Measurements from ENCODE around the gene AIF1L.

DNA sequence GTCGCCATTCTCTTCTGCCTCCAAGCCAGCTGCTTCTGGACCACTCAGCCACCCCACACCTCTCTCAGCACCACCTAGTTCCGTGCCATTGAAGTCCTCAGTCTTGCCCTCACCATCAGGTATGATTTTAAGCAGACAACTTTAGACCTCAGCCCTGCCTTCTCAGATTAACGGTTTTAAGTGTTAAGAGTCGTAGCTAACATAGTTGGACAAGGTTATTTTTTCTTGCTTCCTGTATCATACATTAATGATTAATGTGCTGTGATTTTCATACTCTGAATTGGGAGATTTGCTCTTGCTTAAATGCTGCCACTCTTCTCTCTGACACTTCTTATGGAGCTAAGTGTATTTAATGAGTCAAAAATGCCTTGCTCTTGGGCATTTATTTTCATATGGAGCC is 49.9 kb downstream of the AIF1L start:
- TF ChIP-seq SMC3 (IDR thresholded peaks at IDR 0.05; ENCODE audit: low read depth, low read length) (no peak), MAZ (IDR thresholded peaks at IDR 0.05; ENCODE audit: borderline replicate concordance, low read depth, low read length) (no peak), RAD21 (IDR thresholded peaks at IDR 0.05; ENCODE audit: low read length) (no peak), CEBPB (IDR thresholded peaks at IDR 0.05; ENCODE audit: low read depth, low read length) (no peak), POLR2A (IDR thresholded peaks at IDR 0.05; ENCODE audit: low read depth, low read length) (no peak), MXI1 (IDR thresholded peaks at IDR 0.05; ENCODE audit: borderline replicate concordance, low read depth, low read length) (no peak), RFX5 (IDR thresholded peaks at IDR 0.05; ENCODE audit: low read depth, low read length) (no peak), BHLHE40 (IDR thresholded peaks at IDR 0.05; ENCODE audit: low read depth, low read length) (no peak), CHD1 (IDR thresholded peaks at IDR 0.05; ENCODE audit: low read depth, low read length) (no peak)
- TF ChIP-seq, protein P1, sequence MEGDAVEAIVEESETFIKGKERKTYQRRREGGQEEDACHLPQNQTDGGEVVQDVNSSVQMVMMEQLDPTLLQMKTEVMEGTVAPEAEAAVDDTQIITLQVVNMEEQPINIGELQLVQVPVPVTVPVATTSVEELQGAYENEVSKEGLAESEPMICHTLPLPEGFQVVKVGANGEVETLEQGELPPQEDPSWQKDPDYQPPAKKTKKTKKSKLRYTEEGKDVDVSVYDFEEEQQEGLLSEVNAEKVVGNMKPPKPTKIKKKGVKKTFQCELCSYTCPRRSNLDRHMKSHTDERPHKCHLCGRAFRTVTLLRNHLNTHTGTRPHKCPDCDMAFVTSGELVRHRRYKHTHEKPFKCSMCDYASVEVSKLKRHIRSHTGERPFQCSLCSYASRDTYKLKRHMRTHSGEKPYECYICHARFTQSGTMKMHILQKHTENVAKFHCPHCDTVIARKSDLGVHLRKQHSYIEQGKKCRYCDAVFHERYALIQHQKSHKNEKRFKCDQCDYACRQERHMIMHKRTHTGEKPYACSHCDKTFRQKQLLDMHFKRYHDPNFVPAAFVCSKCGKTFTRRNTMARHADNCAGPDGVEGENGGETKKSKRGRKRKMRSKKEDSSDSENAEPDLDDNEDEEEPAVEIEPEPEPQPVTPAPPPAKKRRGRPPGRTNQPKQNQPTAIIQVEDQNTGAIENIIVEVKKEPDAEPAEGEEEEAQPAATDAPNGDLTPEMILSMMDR (conservative IDR thresholded peaks at IDR 0.05; ENCODE audit: low read depth, low read length) = no peak
- TF ChIP-seq, protein P2, sequence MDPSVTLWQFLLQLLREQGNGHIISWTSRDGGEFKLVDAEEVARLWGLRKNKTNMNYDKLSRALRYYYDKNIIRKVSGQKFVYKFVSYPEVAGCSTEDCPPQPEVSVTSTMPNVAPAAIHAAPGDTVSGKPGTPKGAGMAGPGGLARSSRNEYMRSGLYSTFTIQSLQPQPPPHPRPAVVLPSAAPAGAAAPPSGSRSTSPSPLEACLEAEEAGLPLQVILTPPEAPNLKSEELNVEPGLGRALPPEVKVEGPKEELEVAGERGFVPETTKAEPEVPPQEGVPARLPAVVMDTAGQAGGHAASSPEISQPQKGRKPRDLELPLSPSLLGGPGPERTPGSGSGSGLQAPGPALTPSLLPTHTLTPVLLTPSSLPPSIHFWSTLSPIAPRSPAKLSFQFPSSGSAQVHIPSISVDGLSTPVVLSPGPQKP (IDR thresholded peaks at IDR 0.05; ENCODE audit: borderline replicate concordance, low read depth, low read length) = no peak

Data from IMR-90 (cell line).